AG04449 (cell line): ENCODE data around the gene RAC3.

Experiments
- CTCF ChIA-PET: fragments of 350-600 bp; formaldehyde crosslinking; extraction: SDS; loops from one replicate; lab custom pipeline; 2021; ENCODE audit warnings: antibody characterized with exemption; lab: Yijun Ruan, JAX
- POLR2A ChIA-PET: fragments of 400-600, 350-600 bp; formaldehyde crosslinking; extraction: SDS; loops from one replicate; lab custom pipeline; 2020; ENCODE audit warnings: antibody characterized with exemption, inconsistent platforms; lab: Yijun Ruan, JAX
- DNase-seq: peaks from one replicate; pipeline ENCODE4 v3.0.0-alpha.2; 2010; ENCODE audit warnings: low read depth, low spot score
- H3K4me3 ChIP-seq: 2 replicates; pipeline ENCODE4 v1.5.1; 2011; ENCODE audit warnings: low read depth, mild to moderate bottlenecking, control low read depth, low read length
- TF ChIP-seq, protein P1 (sequence below): IDR thresholded peaks from one replicate; pipeline ENCODE4 v1.5.1; 2011; ENCODE audit warnings: mild to moderate bottlenecking, moderate library complexity, low read length, control low read depth, inconsistent platforms; ENCODE audit not compliant: insufficient read depth; ENCODE audit errors: missing control alignments

RAC3 gene

DNA sequence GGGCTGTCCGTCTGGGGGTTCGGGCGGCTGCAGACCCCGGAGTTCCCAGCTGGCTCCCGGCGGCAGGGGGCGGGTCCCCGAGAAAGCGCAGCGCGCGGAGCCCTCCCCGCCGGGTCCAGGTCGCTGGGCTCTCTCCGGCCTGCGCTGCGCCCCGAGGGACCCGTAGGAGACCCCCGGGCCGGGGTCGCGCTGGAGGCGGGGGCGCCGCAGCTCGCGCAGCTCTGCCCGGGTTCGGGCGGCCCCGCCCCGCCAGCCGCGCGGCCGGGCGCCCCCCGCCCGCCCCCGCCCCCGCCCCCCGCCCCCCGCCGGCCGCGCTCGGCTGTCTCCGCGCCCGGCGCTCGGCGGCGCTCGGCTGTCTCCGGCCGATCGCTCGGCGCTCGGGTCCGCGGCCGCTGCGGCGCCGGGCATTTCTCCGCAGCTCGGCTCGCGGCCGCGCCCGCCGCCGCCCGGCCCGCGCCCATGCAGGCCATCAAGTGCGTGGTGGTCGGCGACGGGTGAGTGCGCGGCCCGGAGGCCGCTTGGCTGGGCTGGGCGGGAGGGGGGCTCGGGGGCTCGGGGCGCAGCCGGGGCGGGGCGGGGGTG is at the start of gene RAC3:
Gene RAC3 (plus strand): TSS at position 376 of the 582 bp plus-strand sequence. CDS start 84 bp downstream, at position 460.
- POLR2A ChIA-PET: interaction anchor here (0.6 to 1.8 kb wide), 2 partner anchors 8 to 211 kb away, joined by 3 to 6 read pairs; partner anchors contain the start of genes CENPX and LRRC45
- DNase-seq: no peak
- CTCF ChIA-PET: interaction anchor here (0.9 to 4.2 kb wide), 14 partner anchors 8 to 748 kb away, joined by 3 to 94 read pairs (median 6); partner anchors contain the start of genes CENPX, LRRC45 and NOTUM
- H3K4me3 ChIP-seq: peak within 1 kb of the TSS; percentile 61
- TF ChIP-seq, protein P1, sequence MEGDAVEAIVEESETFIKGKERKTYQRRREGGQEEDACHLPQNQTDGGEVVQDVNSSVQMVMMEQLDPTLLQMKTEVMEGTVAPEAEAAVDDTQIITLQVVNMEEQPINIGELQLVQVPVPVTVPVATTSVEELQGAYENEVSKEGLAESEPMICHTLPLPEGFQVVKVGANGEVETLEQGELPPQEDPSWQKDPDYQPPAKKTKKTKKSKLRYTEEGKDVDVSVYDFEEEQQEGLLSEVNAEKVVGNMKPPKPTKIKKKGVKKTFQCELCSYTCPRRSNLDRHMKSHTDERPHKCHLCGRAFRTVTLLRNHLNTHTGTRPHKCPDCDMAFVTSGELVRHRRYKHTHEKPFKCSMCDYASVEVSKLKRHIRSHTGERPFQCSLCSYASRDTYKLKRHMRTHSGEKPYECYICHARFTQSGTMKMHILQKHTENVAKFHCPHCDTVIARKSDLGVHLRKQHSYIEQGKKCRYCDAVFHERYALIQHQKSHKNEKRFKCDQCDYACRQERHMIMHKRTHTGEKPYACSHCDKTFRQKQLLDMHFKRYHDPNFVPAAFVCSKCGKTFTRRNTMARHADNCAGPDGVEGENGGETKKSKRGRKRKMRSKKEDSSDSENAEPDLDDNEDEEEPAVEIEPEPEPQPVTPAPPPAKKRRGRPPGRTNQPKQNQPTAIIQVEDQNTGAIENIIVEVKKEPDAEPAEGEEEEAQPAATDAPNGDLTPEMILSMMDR: no peak

DNA sequence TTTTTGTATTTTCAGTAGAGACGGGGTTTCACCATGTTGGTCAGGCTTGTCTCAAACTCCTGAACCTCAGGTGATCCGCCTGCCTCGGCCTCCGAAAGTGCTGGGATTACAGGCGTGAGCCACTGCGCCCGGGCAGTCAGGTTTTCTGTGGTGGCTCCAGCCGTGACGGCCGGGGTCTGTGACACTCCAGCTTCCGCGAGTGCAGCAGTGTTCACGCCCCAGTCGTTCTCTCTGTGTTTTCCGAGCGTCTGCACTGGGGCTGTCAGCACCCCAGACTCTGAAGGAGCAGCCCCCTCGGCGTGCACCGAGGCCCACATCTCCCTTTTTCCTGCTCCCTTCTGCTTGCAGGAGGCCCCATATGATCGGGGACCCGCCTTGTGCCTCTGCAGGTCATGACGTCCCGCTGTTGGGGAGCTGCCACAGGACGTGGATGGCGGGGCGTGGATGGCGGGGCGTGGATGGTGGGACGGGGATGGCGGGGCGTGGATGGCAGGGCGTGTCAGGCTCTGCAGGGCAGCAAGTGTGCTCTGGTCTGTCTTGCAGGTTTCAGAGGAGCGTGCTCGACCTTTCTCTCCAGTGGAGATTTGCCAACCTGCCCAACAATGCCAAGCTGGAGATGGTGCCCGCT is 48.4 kb upstream of the RAC3 start:
- TF ChIP-seq, protein P1: no peak
- CTCF ChIA-PET: interaction anchor here (0.7 to 3.7 kb wide), 4 partner anchors 8 to 37 kb away, joined by 3 to 11 read pairs (median 3); no protein-coding TSS in a partner anchor
- no peak overlapping the region for H3K4me3 ChIP-seq
- POLR2A ChIA-PET: no interaction called here
- no peak for DNase-seq

GRCh38 chr17:81983639-81984373 is 47.7 kb upstream of the RAC3 start:
- POLR2A ChIA-PET: no interaction called here
- H3K4me3 ChIP-seq: no peak overlapping the region
- CTCF ChIA-PET: interaction anchor here (1.4 to 3.7 kb wide), 2 partner anchors 15 to 24 kb away, joined by 3 to 11 read pairs; no protein-coding TSS in a partner anchor
- no peak for DNase-seq
- TF ChIP-seq, protein P1: no peak

GRCh38 chr17:81984773-81985410 is 46.6 kb upstream of the RAC3 start:
- no peak overlapping the region for H3K4me3 ChIP-seq
- TF ChIP-seq, protein P1: no peak
- ChIA-PET POLR2A (no interaction called here), CTCF (interaction anchor here (1.1 to 1.4 kb wide), 2 partner anchors 16 to 24 kb away, joined by 3 read pairs; partner anchors contain the start of gene NOTUM)
- no peak for DNase-seq

GRCh38 chr17:81986606-81987005 is 44.9 kb upstream of the RAC3 start:
- DNase-seq: no peak
- no peak overlapping the region for H3K4me3 ChIP-seq
- CTCF ChIA-PET: no interaction called here
- POLR2A ChIA-PET: no interaction called here
- TF ChIP-seq, protein P1: no peak
